Measurements from ENCODE around the gene FAM117A.

FAM117A gene

DNA sequence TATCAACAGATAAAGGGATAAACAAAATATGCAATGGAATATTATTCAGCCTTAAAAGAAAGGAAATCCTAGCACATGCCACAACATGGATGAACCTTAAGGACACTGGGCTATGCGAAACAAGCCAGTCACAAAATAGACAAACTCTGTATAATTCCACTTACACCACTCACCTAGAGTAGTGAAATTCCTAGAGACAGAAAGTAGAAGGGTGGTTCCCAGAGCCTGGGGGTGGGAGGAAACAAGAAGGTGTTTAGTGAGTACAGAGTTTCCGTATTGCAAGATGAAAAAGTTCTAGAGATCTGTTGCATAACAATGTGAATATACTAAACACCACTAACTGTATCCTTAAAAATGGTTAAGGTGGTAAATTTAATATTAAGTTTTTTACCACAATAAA is 96.1 kb downstream of the FAM117A start:
- no peak for DNase-seq (ENCODE audit: low read depth)
- TF ChIP-seq, protein P1, sequence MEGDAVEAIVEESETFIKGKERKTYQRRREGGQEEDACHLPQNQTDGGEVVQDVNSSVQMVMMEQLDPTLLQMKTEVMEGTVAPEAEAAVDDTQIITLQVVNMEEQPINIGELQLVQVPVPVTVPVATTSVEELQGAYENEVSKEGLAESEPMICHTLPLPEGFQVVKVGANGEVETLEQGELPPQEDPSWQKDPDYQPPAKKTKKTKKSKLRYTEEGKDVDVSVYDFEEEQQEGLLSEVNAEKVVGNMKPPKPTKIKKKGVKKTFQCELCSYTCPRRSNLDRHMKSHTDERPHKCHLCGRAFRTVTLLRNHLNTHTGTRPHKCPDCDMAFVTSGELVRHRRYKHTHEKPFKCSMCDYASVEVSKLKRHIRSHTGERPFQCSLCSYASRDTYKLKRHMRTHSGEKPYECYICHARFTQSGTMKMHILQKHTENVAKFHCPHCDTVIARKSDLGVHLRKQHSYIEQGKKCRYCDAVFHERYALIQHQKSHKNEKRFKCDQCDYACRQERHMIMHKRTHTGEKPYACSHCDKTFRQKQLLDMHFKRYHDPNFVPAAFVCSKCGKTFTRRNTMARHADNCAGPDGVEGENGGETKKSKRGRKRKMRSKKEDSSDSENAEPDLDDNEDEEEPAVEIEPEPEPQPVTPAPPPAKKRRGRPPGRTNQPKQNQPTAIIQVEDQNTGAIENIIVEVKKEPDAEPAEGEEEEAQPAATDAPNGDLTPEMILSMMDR (IDR thresholded peaks at IDR 0.05; ENCODE audit: low read depth, low read length, missing control alignments) = no peak
- H3K4me3 ChIP-seq (ENCODE audit: low read depth, low read length) = no peak overlapping the region

DNA sequence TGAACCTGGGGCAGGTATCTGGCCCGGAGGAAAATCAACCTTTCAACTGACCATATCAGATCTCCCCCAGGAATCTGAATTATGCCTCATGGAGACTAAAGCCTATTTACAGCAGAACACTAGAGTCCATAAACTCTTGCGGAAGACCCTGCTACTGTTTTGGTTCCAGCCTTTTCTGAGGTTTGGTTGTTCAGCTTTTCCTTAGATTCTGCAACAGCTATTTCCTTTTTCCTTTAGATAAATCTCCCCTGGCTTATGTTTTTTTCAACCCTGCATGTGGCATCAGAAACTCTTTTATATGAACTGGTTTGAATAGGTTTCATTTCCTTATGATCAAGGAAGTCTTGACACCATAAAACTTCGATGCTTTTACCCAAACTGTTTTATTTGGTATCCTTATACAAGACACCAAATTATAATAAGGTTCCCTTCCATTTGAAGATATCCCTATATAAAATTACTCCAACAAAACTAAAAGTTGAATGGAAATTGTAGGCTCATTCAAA is 99.2 kb downstream of the FAM117A start:
- H3K4me3 ChIP-seq (ENCODE audit: low read depth, low read length) = no peak overlapping the region
- DNase-seq (ENCODE audit: low read depth) = no peak
- TF ChIP-seq, protein P1 (IDR thresholded peaks at IDR 0.05; ENCODE audit: low read depth, low read length, missing control alignments) = no peak
